ENCODE data around the gene OR11H1.
"Not testable (repeated sequence)": the region's sequence is repeated elsewhere in the genome, so short reads cannot be mapped to it uniquely, and the experiment has no call there.

The OR11H1 gene

GRCh38 chr22:15527892-15528291 lies at the start of gene OR11H1:
Gene OR11H1 (plus strand): TSS chr22:15528192. CDS start chr22:15528192, 0 bp downstream.
- not testable (repeated sequence) for FAIRE-seq

- not testable (repeated sequence) for FAIRE-seq
These were observed 18.0 kb upstream of the OR11H1 start for GRCh38 chr22:15509967-15510366.

- FAIRE-seq: not testable (repeated sequence)
These were observed 12.1 kb upstream of the OR11H1 start for GRCh38 chr22:15515896-15516295.

- not testable (repeated sequence) for FAIRE-seq
These were observed 25.8 kb downstream of the OR11H1 start for GRCh38 chr22:15553767-15554166.

- FAIRE-seq: not testable (repeated sequence)
These were observed 35.5 kb downstream of the OR11H1 start for GRCh38 chr22:15563461-15563860.

- not testable (repeated sequence) for FAIRE-seq
These were observed 37.1 kb downstream of the OR11H1 start for GRCh38 chr22:15565063-15565462.

All from A204.1 (cell line).